Measurements from ENCODE around the gene GRAP2. TPM values are rescaled to one million over a fixed set of nuclear protein-coding genes. Genes with fewer than 3 reads are reported as not detected.

The GRAP2 gene
- polyA plus RNA-seq, 1 of the 3 experiments (the other 2 are of a cell fraction): 0.13 TPM

- H3K9ac ChIP-seq: no peak overlapping the region
- no peak overlapping the region for H3K27ac ChIP-seq (ENCODE audit: low read depth in 2 of 2, low read length in 1 of 2)
- no peaks in the 10 kb centered on the region for H3K79me2 ChIP-seq (ENCODE audit: insufficient read depth)
- WGBS (ENCODE audit: low lambda C conversion rate): 79% methylated on average over 8 of the region's 8 CpGs
- ChIA-PET CTCF (interaction anchor here (0.8 kb wide), 1 partner anchor 31 kb away, joined by 3 read pairs; no protein-coding TSS in a partner anchor), POLR2A (interaction anchor here (0.6 kb wide), 1 partner anchor 91 kb away, joined by 3 read pairs; no protein-coding TSS in a partner anchor)
- H3K4me3 ChIP-seq (ENCODE audit: low read depth in 2 of 2, low read length in 1 of 2): no peak overlapping the region
- no peak overlapping the region for H3K4me2 ChIP-seq
- H4K20me1 ChIP-seq (ENCODE audit: insufficient read depth): no peaks in the 10 kb centered on the region
- no peaks in the 10 kb centered on the region for H3K9me3 ChIP-seq
- H3K9me2 ChIP-seq: no peaks in the 10 kb centered on the region
- TF ChIP-seq TAF1 (IDR thresholded peaks at IDR 0.05; ENCODE audit: borderline replicate concordance, low read depth, low read length) (no peak), YY1 (IDR thresholded peaks at IDR 0.05; ENCODE audit: low read depth) (no peak), SMC3 (IDR thresholded peaks at IDR 0.05; ENCODE audit: low read depth, low read length) (no peak), GABPA (IDR thresholded peaks at IDR 0.05; ENCODE audit: low read depth) (no peak), RFX5 (IDR thresholded peaks at IDR 0.05; ENCODE audit: low read length) (no peak), EP300 (IDR thresholded peaks at IDR 0.05; ENCODE audit: borderline replicate concordance in 1 of 2, low read depth in 1 of 2, low read length in 1 of 2) (no peak), NRF1 (IDR thresholded peaks at IDR 0.05; ENCODE audit: low read depth, low read length) (no peak), TEAD4 (IDR thresholded peaks at IDR 0.05; ENCODE audit: borderline replicate concordance, insufficient read depth) (no peak), SIN3A (IDR thresholded peaks at IDR 0.05; ENCODE audit: borderline replicate concordance, low read depth, low read length) (no peak), REST (IDR thresholded peaks at IDR 0.05; ENCODE audit: low read depth, low read length) (no peak), GATA2 (CRISPR knock-in tag; IDR thresholded peaks at IDR 0.05) (no peak), NFIC (IDR thresholded peaks at IDR 0.05; ENCODE audit: borderline replicate concordance) (no peak)
- TF ChIP-seq, protein P1, sequence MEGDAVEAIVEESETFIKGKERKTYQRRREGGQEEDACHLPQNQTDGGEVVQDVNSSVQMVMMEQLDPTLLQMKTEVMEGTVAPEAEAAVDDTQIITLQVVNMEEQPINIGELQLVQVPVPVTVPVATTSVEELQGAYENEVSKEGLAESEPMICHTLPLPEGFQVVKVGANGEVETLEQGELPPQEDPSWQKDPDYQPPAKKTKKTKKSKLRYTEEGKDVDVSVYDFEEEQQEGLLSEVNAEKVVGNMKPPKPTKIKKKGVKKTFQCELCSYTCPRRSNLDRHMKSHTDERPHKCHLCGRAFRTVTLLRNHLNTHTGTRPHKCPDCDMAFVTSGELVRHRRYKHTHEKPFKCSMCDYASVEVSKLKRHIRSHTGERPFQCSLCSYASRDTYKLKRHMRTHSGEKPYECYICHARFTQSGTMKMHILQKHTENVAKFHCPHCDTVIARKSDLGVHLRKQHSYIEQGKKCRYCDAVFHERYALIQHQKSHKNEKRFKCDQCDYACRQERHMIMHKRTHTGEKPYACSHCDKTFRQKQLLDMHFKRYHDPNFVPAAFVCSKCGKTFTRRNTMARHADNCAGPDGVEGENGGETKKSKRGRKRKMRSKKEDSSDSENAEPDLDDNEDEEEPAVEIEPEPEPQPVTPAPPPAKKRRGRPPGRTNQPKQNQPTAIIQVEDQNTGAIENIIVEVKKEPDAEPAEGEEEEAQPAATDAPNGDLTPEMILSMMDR (IDR thresholded peaks at IDR 0.05): no peak
- H2AFZ ChIP-seq (ENCODE audit: low read depth): no peak overlapping the region
- DNase-seq: no peak
- H3K36me3 ChIP-seq (replicated peaks in 1 of 2; ENCODE audit: control insufficient read depth in 1 of 2, insufficient read depth in 2 of 2, low read length in 1 of 2): no peaks in the 10 kb centered on the region
- H3K27me3 ChIP-seq (ENCODE audit: insufficient read depth): no peaks in the 10 kb centered on the region
- no peaks in the 10 kb centered on the region for H3F3A ChIP-seq (replicated peaks; ENCODE audit: insufficient read depth)
- peaks cover 0 to 6% of the 10 kb centered on the region in 2 experiments; a peak in 1 of 4 replicates for H3K4me1 ChIP-seq (ENCODE audit: control insufficient read depth in 1 of 2, insufficient read depth in 2 of 2, low read depth in 1 of 2, low read length in 1 of 2)
Measured at GRCh38 chr22:39942439-39943230, 41.8 kb downstream of the GRAP2 start.
